ENCODE data around the gene NCAPD2.
A peak's percentile ranks its signal among the peaks of the same experiment; 100 is the strongest.

Gene NCAPD2

GRCh38 chr12:6555018-6555691 lies 61.3 kb downstream of the NCAPD2 start:
- no peak for TF ChIP-seq CTCF (IDR thresholded peaks at IDR 0.05)

- no peak for TF ChIP-seq CTCF (IDR thresholded peaks at IDR 0.05)
Observed at GRCh38 chr12:6556857-6557256, 63.0 kb downstream of the NCAPD2 start.

- TF ChIP-seq CTCF (IDR thresholded peaks at IDR 0.05), result peak; percentile 68
Observed at GRCh38 chr12:6558014-6558760, 64.3 kb downstream of the NCAPD2 start.

- TF ChIP-seq CTCF (IDR thresholded peaks at IDR 0.05), result no peak
Observed at GRCh38 chr12:6559500-6559899, 65.6 kb downstream of the NCAPD2 start.

DNA sequence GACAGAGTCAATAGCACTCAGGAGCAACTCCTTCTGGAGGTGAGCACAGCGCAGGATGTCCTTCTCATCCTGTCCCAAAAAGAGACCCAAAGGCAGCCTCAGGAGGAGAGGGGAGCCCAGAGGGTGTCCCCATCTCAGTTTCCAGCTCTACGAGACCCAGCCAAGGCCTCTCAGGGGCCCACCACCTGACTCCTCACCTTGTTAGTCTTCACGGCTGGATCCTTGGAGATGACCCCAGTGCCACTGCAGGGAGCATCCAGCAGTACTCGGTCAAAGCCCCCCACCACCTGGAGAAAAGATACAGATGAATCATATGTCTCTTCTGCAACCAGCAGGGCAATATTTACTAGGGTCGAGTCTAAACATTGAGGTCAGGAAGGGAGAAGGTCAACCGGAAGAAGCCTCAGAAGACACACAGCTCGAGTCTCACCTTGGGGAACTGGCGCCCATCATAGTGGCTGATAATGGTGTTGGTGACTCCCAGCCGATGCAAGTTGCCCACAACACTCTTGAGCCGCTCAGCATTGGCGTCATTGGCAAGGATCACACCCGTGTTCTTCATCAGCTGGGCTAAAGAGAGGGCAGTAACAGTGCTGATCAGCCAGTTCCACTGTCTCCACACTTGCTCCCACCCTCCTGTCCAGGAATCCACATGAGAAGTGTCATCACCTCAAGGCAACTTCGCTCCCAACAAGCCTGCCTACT lies 66.8 kb downstream of the NCAPD2 start:
- no peak for TF ChIP-seq CTCF (IDR thresholded peaks at IDR 0.05)

GRCh38 chr12:6562881-6563280 lies 69.0 kb downstream of the NCAPD2 start:
- TF ChIP-seq CTCF (IDR thresholded peaks at IDR 0.05), result no peak

- TF ChIP-seq CTCF (IDR thresholded peaks at IDR 0.05), result peak; percentile 96
Observed at GRCh38 chr12:6563448-6564050, 69.6 kb downstream of the NCAPD2 start.
